Amygdala (tissue), 56 donors: ENCODE results near the gene RETREG1.
"Not testable (repeated sequence)": the region's sequence is repeated elsewhere in the genome, so short reads cannot be mapped to it uniquely, and the experiment has no call there.

Experiments
- DNase-seq, 56 donors: peaks; one replicate each; lab custom pipeline; 2025; lab: John Stamatoyannopoulos, UW

The RETREG1 gene

DNA sequence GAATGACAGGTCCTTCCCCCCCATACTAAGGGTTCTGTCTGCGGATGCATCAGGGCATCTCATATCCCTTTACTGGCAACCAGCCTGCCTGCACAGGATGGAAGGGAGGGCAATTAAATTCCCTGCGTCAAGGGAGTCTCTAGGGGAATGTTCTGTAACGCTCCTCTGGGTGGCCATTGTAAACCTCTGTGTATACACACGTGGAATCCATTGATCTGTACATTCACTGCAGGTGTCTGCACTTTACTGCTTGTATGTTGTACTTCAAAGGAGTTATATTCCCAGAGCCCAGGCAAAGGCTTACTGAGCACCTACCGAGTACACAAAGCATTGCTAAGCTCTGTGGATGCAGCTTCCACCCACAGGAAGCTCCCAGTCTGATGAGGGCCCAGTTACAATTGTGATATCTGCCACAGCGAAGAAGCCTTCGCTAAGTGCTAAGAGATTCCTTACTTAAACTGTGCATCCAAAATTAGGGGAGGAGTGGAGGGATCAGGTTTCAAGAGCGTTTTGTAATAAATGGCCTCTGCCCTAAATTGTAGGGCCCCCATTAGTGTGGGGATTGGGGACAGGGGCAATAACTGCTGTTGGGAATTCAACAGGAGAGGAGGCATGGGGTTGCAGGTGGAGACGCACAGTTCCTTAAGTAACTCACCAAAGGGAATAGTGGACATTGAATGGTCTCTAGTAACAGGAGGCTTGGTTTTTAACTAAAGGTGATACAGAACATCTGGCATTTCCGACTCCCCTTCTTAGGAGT is 1.5 kb upstream of the RETREG1 start:
- DNase-seq: no peak

DNA sequence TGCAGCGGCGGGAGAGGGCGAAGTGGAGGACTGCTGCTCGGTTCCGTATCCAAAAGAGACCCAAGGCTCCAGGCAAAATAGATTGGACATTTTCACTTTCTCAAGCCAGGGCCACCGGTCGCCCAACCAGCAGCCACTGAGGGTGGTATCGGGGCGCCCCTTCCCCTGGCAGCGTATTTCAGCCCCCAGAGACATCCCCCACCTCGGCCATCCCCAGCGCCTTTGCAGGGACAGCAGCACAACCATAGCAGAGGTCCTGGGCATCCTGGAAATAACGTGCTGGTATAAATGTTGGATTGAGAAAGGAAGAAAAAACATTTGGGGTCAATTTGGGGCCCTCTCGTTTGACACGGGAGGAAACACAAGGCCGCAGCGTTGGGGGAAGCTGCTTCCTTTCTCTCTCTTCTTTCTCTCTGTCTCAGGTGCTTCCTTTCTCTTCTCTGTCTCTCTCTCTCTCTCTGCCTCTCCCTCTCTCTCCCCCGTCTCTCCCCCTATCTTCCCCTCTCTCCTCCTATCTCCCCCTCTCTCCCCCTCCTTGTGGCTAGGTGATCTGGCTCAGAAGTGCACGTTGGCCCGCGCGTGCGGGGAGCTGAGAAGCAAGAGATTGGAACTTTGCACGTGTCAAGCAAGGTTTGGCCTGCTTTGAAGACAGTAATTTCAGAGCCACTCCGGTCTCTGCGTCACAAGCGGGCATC is 624 bp upstream of the RETREG1 start:
- peak in 5 of 56 donors; percentile 23 to 58 (median 34) for DNase-seq

DNA sequence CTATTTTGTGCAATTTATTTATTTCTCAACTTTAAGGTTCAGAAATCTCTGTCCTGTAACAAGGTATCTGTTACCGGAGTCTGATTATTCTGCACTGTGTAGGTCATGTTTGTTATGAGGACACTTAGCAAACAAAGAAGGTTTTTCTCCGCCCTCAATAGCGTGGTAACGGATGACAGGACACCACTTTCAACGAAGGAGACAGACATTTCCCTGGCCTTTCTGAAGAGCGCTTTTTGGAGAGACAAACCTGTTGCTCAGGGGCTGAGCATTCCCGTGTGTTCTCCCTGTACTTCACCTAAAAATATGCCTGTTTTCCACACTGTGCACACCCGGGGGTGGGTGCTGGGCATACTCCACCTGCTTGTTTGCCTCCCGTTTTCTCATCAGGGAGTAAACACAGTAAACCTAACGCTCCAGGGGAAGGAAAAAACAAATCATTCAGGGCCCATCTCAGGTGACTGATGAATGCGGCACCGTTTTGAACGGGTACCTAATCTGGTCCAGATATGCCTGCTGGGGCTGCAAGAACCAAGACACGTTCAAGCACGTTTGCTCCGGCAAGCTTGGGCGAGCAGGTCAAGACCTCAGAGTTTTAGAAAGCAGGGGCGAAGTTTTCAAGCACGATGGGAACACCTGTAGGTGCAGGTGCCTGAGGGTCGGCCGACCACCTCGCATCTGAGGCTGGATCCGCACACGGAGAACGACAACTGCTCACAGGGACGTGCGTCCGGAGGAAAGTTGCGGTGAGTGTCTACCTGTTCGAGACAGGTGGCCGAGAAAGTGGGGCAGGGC is 859 bp downstream of the RETREG1 start:
- DNase-seq: peak in 4 of 56 donors; percentile 22 to 37 (median 28)

DNA sequence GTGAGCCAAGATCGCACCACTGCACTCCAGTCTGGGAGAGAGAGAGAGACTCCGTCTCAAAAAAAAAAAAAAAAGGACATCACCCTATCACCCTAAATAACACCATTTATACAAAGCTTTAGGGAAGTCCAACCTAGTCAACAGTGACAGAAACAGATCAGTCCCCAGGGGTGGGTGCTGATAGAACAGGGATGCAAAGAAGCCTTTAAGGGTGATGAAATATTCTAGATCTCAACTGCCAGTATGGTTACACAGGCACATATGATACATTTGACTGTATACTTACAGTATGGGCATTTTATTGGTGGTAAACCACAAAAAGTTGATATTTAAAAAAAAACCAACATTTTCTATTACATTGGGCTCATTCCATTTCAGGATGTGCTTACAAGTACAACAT is 4.8 kb downstream of the RETREG1 start:
- no peak for DNase-seq

DNA sequence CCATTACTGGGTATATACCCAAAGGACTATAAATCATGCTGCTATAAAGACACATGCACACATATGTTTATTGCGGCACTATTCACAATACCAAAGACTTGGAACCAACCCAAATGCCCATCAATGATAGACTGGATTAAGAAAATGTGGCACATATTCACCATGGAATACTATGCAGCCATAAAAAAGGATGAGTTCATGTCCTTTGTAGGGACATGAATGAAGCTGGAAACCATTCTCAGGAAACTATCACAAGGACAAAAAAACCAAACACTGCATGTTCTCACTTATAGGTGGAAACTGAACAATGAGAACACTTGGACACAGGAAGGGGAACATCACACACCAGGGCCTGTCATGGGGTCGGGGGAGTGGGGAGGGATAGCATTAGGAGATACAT is 5.9 kb downstream of the RETREG1 start:
- DNase-seq: not testable (repeated sequence)

DNA sequence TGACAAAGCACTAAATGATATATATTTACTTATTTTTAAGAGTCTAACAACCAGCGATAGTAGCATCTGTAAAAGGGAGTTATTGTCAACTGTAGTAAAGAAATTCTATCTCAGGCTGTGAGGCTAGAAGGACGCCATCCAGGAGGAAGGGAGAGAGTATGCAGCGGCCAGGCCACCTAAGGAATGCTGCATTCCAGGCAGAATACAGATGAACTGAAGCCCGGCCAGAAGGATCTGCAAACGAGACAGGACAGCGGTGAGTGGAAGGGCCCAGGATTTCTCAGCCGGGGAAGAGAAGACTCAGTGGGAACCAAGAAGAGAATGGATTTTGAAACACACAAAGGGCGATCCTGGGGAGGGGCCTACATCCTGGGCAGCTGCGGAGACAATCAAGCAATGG is 7.4 kb downstream of the RETREG1 start:
- no peak for DNase-seq

DNA sequence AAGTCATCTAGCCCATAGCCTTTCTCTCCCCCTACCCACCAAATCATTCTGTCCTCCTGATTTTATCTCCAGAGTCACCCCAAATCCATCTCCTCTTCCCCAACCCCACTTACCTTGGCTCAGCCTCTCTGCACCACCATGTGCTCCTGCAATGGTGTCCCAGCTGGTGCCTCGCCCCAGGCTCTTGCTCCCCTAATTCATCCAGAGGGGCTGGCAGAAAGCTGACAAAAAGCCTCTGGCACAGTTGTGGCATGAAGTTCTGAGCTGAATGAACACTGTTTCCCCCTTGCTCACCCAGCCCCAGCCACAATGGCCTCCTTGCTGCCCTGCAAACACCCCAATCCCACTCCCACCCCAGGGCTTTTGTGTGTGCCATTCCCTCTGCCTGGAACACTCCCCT is 10.2 kb downstream of the RETREG1 start:
- no peak for DNase-seq

DNA sequence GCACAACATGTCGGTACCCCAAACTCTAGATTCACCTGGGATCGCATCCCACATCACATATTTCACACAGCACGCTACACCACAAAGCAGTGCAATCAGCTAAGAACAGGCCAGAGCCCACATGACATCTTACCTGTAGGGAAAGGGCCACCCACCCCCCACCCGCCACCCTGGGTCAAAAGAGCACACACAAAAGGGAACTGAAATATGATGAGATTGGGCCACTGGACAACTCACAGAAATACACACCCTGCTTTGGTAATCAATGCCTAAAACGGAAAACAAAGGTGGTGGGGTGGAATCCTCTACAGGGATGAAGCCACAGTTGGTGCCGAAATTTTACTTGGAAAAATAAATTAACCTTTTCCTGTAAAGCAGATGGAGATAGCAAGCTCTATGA is 13.1 kb downstream of the RETREG1 start:
- no peak for DNase-seq

DNA sequence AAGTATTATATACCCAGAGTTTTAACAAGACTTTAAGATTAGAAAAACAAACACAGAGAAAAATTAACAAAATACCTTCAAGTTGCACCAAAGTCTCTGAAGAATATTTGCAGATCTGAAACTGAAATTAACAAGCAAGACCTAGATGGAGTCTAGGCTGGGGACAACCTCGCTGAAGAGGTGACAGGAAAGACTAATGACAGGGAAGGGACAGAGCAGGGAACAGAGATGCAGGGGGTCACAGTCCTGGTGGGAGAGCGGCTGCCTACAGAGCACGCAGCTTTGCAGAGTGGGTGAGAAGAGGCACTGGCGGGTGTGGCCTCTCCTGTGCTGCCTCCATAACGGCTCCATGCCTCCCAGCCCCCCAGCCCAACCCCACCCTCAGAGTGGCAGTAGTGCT is 13.5 kb downstream of the RETREG1 start:
- DNase-seq: no peak

DNA sequence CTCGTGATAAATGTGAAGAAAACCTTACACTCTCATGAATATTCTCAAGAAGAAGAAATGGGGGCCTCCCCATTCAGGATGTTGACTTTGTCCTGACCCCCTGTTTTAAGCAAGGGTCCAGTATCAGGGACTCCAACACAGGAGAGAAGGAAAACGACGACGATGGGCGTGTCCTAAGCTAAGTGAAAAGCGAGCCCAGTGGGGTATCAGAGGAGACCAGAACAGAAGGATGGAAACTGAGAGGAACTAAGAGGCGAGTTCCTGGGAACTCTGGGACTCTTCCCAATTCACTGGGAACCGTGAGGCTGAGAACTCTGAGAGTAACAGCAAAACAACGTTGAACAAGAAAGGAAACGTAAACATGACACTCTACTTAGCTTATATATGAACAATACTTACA is 14.6 kb downstream of the RETREG1 start:
- DNase-seq: no peak

DNA sequence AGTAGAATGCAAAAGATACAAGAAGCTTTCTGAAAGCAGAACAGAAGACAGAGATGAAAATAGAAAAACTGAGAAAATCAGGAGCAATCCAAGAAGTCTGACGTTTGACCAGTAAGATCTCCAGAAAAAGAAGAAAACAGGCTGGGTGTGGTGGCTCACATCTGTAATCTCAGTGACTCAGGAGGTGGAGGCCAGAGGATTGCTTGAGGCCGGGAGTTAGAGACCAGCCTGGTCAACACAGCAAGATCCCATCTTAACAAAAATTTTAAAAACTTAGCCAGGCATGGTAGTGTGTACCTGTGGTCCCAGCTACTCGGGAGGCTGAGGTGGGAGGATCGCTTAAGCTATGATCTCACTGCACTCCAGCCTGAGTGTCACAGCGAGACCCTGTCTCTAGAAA is 15.9 kb downstream of the RETREG1 start:
- no peak for DNase-seq

DNA sequence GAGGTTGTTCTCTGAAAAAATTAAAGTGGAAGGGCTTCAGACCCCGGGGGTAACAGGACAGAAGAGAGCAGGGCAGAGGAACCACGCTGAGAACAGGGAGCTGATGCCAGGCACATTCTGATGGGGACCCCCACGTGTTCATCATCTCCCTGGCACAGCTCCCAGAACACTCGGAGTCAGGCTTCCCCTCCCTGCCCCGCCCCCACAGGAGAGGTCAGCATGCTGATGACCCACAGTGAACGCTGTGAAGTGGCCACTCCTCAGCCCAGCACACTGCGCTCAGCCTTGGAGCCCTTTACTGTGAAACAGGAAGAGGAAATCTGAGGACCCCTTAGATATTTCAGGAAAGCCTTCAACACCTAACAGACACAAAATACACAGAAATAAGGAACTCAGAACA is 16.4 kb downstream of the RETREG1 start:
- DNase-seq: peak in 53 of 56 donors; percentile 6 to 90 (median 66)

DNA sequence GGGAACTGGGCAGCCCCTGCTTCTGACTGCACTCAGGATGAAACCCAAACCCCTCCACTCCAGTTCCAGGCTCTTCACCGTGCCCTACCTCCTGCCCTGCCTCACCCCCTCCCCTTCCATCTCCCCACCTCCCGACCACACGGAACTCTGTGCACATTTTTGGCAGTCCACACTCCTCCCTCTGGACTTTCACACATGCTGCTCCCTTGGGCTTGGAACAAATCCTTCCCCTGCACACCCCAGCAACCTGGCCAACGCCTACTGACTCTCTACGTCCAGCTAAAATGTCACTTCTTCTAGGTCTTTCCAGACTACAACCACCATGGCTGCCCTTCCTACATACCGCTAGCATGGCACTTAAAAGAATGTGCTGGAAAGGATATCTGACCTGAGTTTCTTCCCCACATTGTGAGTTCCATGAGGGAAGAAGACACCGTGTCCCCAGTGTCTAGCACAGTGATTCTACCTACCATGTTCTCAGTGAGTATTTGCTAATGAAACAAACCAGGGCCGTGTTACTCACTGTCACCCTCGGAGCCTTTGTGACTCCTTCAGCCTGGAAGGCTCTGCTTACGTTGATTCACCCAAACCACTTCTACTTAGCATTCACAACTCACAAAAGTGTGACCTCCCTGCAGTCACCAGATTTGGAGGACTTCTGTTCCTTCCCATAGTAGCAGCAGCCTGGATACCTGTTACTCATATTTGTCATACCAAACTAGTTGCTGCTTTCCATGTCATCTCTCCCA is 18.7 kb downstream of the RETREG1 start:
- DNase-seq: no peak

DNA sequence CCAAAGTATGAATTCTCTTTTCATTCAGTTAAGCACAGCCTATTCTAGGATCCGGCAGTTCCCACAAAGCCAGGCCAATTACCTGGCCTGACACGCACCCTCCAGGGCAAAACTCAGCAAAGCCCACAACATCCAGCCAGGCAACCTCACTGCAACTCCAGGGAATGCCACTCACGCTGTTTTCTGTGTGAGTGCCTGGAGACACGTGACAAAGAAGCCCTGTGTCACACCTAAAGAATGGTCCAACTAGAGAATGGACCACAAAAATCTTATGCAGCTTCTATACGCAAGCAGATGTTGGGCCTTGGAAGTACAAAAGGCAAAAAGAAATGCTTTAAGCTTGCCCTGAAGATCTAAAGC is 20.2 kb downstream of the RETREG1 start:
- DNase-seq: peak in 7 of 56 donors; percentile 13 to 52 (median 22)

DNA sequence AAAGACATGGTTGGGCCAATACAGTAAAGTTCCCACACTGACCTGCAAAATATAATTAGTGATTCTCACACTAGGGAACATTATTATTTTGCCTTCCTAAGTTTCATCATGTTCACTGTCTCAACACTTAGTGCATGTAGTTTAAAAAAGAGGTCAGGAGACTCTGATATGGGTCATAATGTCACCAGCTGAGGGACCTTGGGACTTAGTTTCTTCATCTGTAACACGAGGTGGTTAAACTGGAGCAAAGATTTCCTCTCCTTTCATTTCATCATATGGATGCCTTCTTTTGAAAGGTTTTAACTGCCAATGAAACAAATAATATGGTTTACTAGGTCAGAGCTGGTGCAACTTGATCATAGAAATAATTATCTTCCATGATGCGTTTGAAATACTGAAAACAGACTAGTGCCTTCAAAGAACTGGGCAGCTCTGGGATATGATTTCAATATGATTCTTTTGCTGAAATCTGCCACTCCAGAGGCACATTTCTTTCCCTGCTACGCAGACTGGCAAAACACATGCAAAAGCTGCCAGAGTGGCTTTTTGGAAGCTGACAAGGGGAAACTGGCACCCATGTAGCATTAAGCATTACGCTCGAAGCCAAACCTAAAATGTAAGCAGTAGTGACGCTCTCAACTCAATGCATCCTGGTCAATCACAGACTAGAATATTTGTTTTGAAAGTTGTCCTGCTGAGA is 20.8 kb downstream of the RETREG1 start:
- peak in 2 of 56 donors; percentile 37 to 52 for DNase-seq

DNA sequence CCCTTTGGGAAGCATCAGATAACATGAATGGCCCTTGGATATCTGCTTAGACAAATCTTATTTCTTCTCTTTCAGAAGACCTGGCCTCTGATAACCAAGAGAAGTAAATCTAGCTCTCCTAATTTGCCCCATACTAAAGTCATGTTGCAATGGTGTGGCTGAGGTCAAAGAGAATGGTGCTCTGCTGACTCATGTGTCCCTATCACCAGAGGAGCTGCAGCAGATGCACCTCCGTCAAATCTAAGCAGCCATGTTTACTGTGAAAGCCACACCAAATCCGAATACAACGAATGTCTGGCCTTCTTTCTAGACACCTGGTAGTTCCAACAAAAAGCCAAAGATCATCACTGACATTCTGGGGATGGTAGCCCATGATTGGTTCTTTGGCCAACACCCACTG is 23.2 kb downstream of the RETREG1 start:
- DNase-seq: no peak

DNA sequence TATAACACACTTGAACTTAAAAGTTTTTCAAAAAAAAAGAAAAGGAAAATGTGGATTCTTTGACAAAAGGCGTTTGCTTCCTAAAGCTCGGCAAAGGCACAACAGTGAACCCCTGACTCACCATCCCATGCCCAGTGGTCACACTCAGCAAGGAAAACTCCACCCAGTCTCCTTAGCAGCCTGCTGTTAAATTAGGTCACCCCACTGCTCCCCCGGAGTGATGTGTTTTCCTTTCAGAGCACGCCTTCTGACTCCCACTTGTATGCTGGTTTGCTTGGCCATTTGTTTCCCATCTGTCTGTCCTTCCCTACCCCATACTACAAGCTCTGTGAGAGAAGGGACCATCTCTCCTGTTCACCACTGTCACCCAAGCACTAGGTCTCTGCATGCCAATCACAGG is 23.8 kb downstream of the RETREG1 start:
- peak in 9 of 56 donors; percentile 10 to 37 (median 20) for DNase-seq

DNA sequence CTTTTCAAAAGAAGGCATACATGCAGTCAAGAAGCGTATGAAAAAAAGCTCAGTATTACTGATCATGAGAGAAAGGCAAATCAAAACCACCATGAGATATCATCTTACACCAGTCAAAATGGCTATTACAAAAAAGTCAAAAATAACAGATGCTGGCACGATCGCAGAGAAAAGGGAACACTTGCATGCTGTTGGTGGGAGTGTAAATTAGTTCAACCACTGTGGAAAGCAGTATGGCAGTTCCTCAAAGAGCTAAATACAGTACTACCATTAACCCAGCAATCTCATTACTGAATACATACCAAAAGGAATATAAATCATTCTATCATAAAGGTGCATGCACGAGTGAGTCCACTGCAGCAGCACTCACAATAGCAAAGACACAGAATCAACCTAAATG is 24.5 kb downstream of the RETREG1 start:
- DNase-seq: no peak

DNA sequence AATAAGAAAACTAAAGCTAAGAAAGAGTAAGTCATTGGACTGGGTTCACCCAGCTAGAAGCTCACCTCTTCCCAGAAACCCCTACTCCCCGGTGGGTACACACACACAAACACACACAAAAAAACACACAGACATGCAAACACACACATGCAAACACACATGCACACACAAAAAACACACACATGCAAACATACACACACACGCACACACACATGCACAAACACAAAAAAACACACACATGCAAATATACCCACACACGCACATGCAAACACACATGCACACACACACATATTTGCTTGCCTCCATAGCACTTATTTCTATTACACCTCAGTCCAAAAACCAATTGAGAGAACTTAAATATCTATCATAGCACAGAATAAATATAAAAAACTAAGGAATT is 26.1 kb downstream of the RETREG1 start:
- no peak for DNase-seq

DNA sequence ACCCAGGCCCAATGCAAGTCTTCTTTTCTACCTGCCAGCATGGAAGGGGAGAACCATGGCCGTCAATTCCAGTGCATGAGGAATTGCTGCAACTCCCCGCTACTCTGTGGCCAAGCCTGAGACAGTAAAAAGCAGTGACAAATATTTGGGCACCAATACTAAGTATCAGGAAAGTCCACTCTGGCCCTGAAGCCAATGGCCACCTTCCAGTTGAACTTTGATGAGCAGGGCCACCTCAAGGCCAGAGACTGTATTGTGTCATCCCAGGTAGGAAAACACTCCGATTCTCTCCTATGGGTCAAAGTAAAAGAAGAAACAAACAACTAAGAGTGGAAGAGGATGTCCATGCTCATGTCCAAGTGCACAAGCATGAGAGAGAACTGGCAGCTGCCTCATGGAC is 27.1 kb downstream of the RETREG1 start:
- no peak for DNase-seq
